Mucosa of descending colon (tissue), 3 donors: ENCODE measurements around the gene SORCS1. TPM values are rescaled to one million over a fixed set of nuclear protein-coding genes. Genes with fewer than 3 reads are reported as not detected.

Experiments used
- ATAC-seq: fragments of 200-7000 bp; cut with Tn5 transposase; one replicate; pipeline ENCODE4 v1.9.1; 2020; ENCODE audit warnings: mild to moderate bottlenecking, moderate library complexity
- DNase-seq, 3 donors: peaks; one replicate each; pipeline ENCODE4 v3.0.0-alpha.2; 2020
- H3K36me3 ChIP-seq: fragments of 200-600 bp; one replicate; pipeline ENCODE4 v1.8.0; 2021; ENCODE audit warnings: low read depth, mild to moderate bottlenecking
- H3K4me1 ChIP-seq: fragments of 200-600 bp; one replicate; pipeline ENCODE4 v1.8.0; 2021; ENCODE audit warnings: low read depth, mild to moderate bottlenecking
- H3K4me3 ChIP-seq: fragments of 200-600 bp; one replicate; pipeline ENCODE4 v1.8.0; 2021; ENCODE audit warnings: mild to moderate bottlenecking
- H3K9me3 ChIP-seq: fragments of 200-600 bp; one replicate; pipeline ENCODE4 v1.8.0; 2021; ENCODE audit warnings: mild to moderate bottlenecking
- CTCF ChIP-seq: fragments of 200-600 bp; IDR thresholded peaks from one replicate; pipeline ENCODE4 v1.8.0; 2022; ENCODE audit warnings: antibody characterized with exemption, mild to moderate bottlenecking
- intact Hi-C, 2 donors: fragments of 100-400 bp; cut with DNase I in 1 of 2; cut with micrococcal nuclease in 1 of 2; formaldehyde crosslinking; loops; one replicate each; pipeline versions ENCODE4 v1.11.0 to v1.11.1; 2022; cut with DNase I, micrococcal nuclease
- total RNA-seq, 3 donors: library from RNA; stranded (reverse); fragmentation: NEBNext Ultra II Directional in 2 of 3; extraction: Animal tissue kit (Norgen Biotek cat#: 25700) in 2 of 3; gene quantifications; one replicate each; pipeline versions ENCODE4 v1.2.1 to v1.2.4, GENCODE V29; 2021 to 2023
- donor health status: DM: no; HTN: no; CAD: no; lungs with moderate emphysema.
- donor health status: DM: no; HTN: no; CAD: no.
- donor health status: DM: no; HTN: yes; CAD: no.

Gene SORCS1
- total RNA-seq, 3 donors from 2014 or later, result 0.80 to 13.2 (median 0.93) TPM

DNA sequence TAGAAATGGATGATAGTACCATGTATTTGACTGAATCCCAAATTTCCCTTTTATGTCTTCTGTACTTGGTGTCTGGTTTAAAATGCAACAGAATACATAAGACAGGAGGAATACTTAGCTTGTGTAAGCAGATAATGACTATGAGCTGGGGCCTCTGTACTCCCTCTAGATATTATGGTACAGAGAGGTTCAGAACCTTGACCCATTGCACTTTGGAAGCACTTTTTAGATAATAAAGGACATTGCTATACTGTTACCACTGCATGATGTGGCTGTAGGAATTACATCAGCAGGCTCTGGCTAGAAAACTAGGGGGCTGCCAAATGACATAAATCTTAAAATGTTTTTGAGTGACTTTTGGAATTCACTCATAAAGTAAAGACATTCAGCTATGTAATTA lies 526.6 kb downstream of the SORCS1 start:
- ATAC-seq (no peak), DNase-seq (no peak)
- Histone ChIP-seq H3K36me3 (no peaks in the 10 kb centered on the region), H3K4me3 (no peak overlapping the region), H3K4me1 (no peaks in the 10 kb centered on the region), H3K9me3 (no peaks in the 10 kb centered on the region)
- intact Hi-C loops, result no loop called here
- no peak for TF ChIP-seq CTCF

- DNase-seq (no peak), ATAC-seq (no peak)
- no peaks in the 10 kb centered on the region for H3K36me3 ChIP-seq
- H3K9me3 ChIP-seq, result no peaks in the 10 kb centered on the region
- no peaks in the 10 kb centered on the region for H3K4me1 ChIP-seq
- intact Hi-C loops, result no loop called here
- no peak for TF ChIP-seq CTCF
- H3K4me3 ChIP-seq, result no peak overlapping the region
These were observed 527.6 kb downstream of the SORCS1 start for GRCh38 chr10:106636766-106637491.

DNA sequence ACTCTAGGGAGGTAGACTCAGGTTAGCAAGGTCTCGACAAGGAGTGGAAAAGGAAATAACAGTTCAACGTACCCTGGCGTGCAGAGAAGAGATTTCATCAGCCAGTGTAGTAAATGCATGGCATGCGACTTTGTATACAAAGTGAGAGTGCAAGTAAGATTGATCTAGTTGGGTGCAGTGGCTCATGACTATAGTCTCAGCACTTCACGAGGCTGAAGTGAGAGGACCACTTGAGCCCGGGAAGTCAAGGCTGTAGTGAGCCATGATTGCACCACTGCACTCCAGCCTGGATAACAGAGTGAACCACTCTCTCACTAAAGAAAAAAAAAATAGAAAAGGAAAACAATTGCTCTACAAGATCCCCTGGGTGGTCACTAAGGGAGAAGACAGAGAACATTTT lies 528.6 kb downstream of the SORCS1 start:
- H3K4me1 ChIP-seq, result no peaks in the 10 kb centered on the region
- no peak overlapping the region for H3K4me3 ChIP-seq
- H3K9me3 ChIP-seq, result no peaks in the 10 kb centered on the region
- H3K36me3 ChIP-seq, result no peaks in the 10 kb centered on the region
- no peak for TF ChIP-seq CTCF
- intact Hi-C loops, result no loop called here
- ATAC-seq, result no peak
- no peak for DNase-seq

GRCh38 chr10:106631016-106631702 lies 533.3 kb downstream of the SORCS1 start:
- DNase-seq, result no peak
- no peak for ATAC-seq
- Histone ChIP-seq H3K4me1 (no peaks in the 10 kb centered on the region), H3K4me3 (no peak overlapping the region), H3K36me3 (no peaks in the 10 kb centered on the region), H3K9me3 (no peaks in the 10 kb centered on the region)
- no peak for TF ChIP-seq CTCF
- intact Hi-C loops, result no loop called here

DNA sequence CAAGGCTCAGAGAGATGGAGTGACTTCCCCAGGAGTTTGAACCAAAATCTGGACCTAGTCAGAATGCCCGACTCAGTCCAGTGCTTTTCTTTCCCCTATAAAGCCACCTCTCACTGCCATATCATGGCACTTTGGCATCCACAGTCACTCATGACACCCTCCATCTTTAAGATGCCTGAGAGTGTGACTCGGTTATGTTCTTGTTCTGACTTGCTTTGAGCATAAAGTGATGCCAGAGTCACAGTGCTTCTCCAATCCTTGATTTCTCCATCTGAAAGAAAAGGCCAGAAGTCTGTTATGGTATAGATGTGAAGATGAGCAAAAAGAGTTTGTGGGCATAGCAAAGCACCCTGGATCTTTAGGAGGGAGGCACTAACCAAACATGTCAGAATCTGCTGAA lies 538.1 kb downstream of the SORCS1 start:
- no peak for ATAC-seq
- no peak for DNase-seq
- H3K9me3 ChIP-seq, result no peaks in the 10 kb centered on the region
- H3K36me3 ChIP-seq, result no peaks in the 10 kb centered on the region
- no peak overlapping the region for H3K4me3 ChIP-seq
- H3K4me1 ChIP-seq, result no peaks in the 10 kb centered on the region
- no peak for TF ChIP-seq CTCF
- intact Hi-C loops, result no loop called here
